Measurements from ENCODE around the gene GDPGP1.
"Not testable (repeated sequence)": the region's sequence is repeated elsewhere in the genome, so short reads cannot be mapped to it uniquely, and the experiment has no call there.

GDPGP1 gene, protein sequence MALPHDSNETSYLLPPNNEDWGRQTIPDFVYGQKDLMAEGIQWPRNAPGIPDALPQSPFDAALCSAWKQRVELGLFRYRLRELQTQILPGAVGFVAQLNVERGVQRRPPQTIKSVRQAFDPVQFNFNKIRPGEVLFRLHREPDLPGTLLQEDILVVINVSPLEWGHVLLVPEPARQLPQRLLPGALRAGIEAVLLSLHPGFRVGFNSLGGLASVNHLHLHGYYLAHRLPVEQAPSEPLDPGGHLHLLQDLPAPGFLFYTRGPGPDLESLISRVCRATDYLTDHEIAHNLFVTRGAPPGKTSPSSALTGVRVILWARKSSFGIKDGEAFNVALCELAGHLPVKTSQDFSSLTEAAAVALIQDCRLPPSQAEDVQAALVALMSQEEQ

GRCh38 chr15:90234096-90234988 lies at the start of gene GDPGP1:
Gene GDPGP1, plus strand, starts transcription at chr15:90234209. Its CDS starts 6,700 bp downstream, at chr15:90240909.
- no peak for DNase-seq (ENCODE audit: low spot score)
- in situ Hi-C loops (cut with MboI; ENCODE audit: low sequenced_read_pairs, unreplicated experiment), result no loop called here

GRCh38 chr15:90184786-90185704 lies 49.0 kb upstream of the GDPGP1 start:
- in situ Hi-C loops (cut with MboI; ENCODE audit: low sequenced_read_pairs, unreplicated experiment), result no loop called here
- DNase-seq (ENCODE audit: low spot score), result peak; percentile 88
- no peak for TF ChIP-seq CTCF (IDR thresholded peaks at IDR 0.05; ENCODE audit: borderline replicate concordance, control extremely low read depth, extremely low read depth, insufficient read depth, missing control alignments)

More at GRCh38 chr15:90234096-90234988, at the start of gene GDPGP1:
- no peak for TF ChIP-seq CTCF (IDR thresholded peaks at IDR 0.05; ENCODE audit: borderline replicate concordance, control extremely low read depth, extremely low read depth, insufficient read depth, missing control alignments)

- no peak for DNase-seq (ENCODE audit: low spot score)
- TF ChIP-seq CTCF (IDR thresholded peaks at IDR 0.05; ENCODE audit: borderline replicate concordance, control extremely low read depth, extremely low read depth, insufficient read depth, missing control alignments), result no peak
- in situ Hi-C loops (cut with MboI; ENCODE audit: low sequenced_read_pairs, unreplicated experiment), result no loop called here
Measured at GRCh38 chr15:90187257-90187868, 46.6 kb upstream of the GDPGP1 start.

DNA sequence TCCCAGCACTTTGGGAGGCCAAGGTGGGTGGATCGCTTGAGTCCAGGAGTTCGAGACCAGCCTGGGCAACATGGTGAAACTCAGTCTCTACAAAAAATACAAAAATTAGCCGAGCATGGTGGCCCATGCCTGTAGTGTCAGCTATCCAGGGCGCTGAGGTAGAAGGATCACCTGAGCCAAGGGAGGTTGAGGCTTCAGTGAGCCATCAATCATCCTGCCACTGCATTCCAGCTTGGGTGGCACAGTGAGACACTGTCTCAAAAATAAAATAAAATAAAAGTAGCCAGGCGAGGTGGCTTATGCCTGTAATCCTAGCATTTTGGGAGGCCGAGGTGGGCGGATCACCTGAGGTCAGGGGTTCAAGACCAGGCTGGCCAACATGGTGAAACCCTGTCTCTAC lies 45.9 kb upstream of the GDPGP1 start:
- in situ Hi-C loops (cut with MboI; ENCODE audit: low sequenced_read_pairs, unreplicated experiment); DNase-seq (ENCODE audit: low spot score): not testable (repeated sequence)

- DNase-seq (ENCODE audit: low spot score), result no peak
- TF ChIP-seq CTCF (IDR thresholded peaks at IDR 0.05; ENCODE audit: borderline replicate concordance, control extremely low read depth, extremely low read depth, insufficient read depth, missing control alignments), result no peak
- in situ Hi-C loops (cut with MboI; ENCODE audit: low sequenced_read_pairs, unreplicated experiment), result no loop called here
Measured at GRCh38 chr15:90188914-90189748, 44.9 kb upstream of the GDPGP1 start.

All from GM13976 (cell line).